ENCODE measurements around the gene CLDN25. TPM values are rescaled to one million over a fixed set of nuclear protein-coding genes. Genes with fewer than 3 reads are reported as not detected.

The CLDN25 gene
- total RNA-seq, 1 experiment from 2014 or later, result not detected

DNA sequence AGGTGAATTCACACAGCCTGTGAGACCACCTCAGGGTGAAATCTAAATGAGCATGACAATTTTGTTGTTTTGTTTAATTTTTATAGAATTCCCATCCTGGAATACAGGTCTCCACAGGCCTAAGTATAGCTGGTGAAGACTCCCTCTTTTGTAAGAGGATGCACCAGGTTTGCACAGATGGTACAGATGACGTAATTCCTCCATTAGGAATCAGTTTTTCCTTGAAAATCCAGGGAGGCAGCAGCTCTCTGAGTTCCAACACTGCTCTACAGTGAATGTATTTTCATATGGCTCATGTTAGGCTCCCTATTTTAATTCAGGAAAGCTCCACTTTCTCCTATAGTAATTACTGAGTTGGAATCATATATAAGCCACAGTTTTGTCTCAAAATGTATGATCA, 48.6 kb downstream of the CLDN25 start:
- TF ChIP-seq SIN3A (IDR thresholded peaks at IDR 0.05; ENCODE audit: borderline replicate concordance, insufficient read depth, low read depth, low read length), result no peak
- TF ChIP-seq TCF7L2 (IDR thresholded peaks at IDR 0.05; ENCODE audit: low read depth, low read length), result no peak
- no peak for TF ChIP-seq REST (IDR thresholded peaks at IDR 0.05; ENCODE audit: insufficient read depth in 1 of 2, low read depth in 2 of 2, low read length in 1 of 2)
- TF ChIP-seq POLR2AphosphoS5 (IDR thresholded peaks at IDR 0.05; ENCODE audit: low read depth, low read length), result no peak
- TF ChIP-seq, protein P1, sequence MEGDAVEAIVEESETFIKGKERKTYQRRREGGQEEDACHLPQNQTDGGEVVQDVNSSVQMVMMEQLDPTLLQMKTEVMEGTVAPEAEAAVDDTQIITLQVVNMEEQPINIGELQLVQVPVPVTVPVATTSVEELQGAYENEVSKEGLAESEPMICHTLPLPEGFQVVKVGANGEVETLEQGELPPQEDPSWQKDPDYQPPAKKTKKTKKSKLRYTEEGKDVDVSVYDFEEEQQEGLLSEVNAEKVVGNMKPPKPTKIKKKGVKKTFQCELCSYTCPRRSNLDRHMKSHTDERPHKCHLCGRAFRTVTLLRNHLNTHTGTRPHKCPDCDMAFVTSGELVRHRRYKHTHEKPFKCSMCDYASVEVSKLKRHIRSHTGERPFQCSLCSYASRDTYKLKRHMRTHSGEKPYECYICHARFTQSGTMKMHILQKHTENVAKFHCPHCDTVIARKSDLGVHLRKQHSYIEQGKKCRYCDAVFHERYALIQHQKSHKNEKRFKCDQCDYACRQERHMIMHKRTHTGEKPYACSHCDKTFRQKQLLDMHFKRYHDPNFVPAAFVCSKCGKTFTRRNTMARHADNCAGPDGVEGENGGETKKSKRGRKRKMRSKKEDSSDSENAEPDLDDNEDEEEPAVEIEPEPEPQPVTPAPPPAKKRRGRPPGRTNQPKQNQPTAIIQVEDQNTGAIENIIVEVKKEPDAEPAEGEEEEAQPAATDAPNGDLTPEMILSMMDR (IDR thresholded peaks at IDR 0.05), result no peak
- Histone ChIP-seq H3K36me3 (ENCODE audit: control insufficient read depth, insufficient read depth, low read length) (0 out of 2 replicates have a peak, but pooled peaks cover 3% of the 10 kb centered on the region), H3K27me3 (ENCODE audit: control insufficient read depth, insufficient read depth, low read length) (no peaks in the 10 kb centered on the region), H3K4me1 (ENCODE audit: control insufficient read depth, insufficient read depth, low read length) (no peaks in the 10 kb centered on the region), H3K9me3 (ENCODE audit: control insufficient read depth, insufficient read depth, low read depth, low read length) (no peaks in the 10 kb centered on the region), H3K4me3 (ENCODE audit: low read depth in 2 of 2, low read length in 2 of 2) (no peak overlapping the region), H3K27ac (ENCODE audit: low read length) (no peak overlapping the region)
- DNase-seq (ENCODE audit: low read depth, low spot score), result no peak
- BruUV-seq (replicated peaks), result no TSS peak
- in situ Hi-C loops (cut with HindIII; ENCODE audit: low pct_unique_long_range_greater_than_20kb, low sequenced_read_pairs), result no loop called here
- ChIA-PET CTCF (no interaction called here), POLR2A (no interaction called here)
- no peak for ATAC-seq
- intact Hi-C loops (cut with micrococcal nuclease; ENCODE audit: unreplicated experiment), result no loop called here

GRCh38 chr11:113829751-113830150, 50.2 kb downstream of the CLDN25 start:
- intact Hi-C loops (cut with micrococcal nuclease; ENCODE audit: unreplicated experiment), result no loop called here
- no peak overlapping the region for H3K27ac ChIP-seq (ENCODE audit: low read length)

More at GRCh38 chr11:113829751-113830150, 50.2 kb downstream of the CLDN25 start:
- in situ Hi-C loops (cut with HindIII; ENCODE audit: low pct_unique_long_range_greater_than_20kb, low sequenced_read_pairs), result no loop called here
- H3K27me3 ChIP-seq (ENCODE audit: control insufficient read depth, insufficient read depth, low read length), result no peaks in the 10 kb centered on the region
- no peak overlapping the region for H3K4me3 ChIP-seq (ENCODE audit: low read depth in 2 of 2, low read length in 2 of 2)
- TF ChIP-seq SIN3A (IDR thresholded peaks at IDR 0.05; ENCODE audit: borderline replicate concordance, insufficient read depth, low read depth, low read length) (no peak), POLR2AphosphoS5 (IDR thresholded peaks at IDR 0.05; ENCODE audit: low read depth, low read length) (no peak), TCF7L2 (IDR thresholded peaks at IDR 0.05; ENCODE audit: low read depth, low read length) (no peak), REST (IDR thresholded peaks at IDR 0.05; ENCODE audit: insufficient read depth in 1 of 2, low read depth in 2 of 2, low read length in 1 of 2) (no peak)
- TF ChIP-seq, protein P1 (IDR thresholded peaks at IDR 0.05), result no peak
- DNase-seq (ENCODE audit: low read depth, low spot score) (no peak), ATAC-seq (no peak)
- ChIA-PET CTCF (no interaction called here), POLR2A (no interaction called here)
- H3K36me3 ChIP-seq (ENCODE audit: control insufficient read depth, insufficient read depth, low read length), result 0 out of 2 replicates have a peak, but pooled peaks cover 2% of the 10 kb centered on the region
- H3K9me3 ChIP-seq (ENCODE audit: control insufficient read depth, insufficient read depth, low read depth, low read length), result no peaks in the 10 kb centered on the region
- no peaks in the 10 kb centered on the region for H3K4me1 ChIP-seq (ENCODE audit: control insufficient read depth, insufficient read depth, low read length)
- BruUV-seq (replicated peaks), result no TSS peak

Data from Panc1 (cell line).